Keratinocyte (primary cell): ENCODE data around the gene PDK2. TPM values are rescaled to one million over a fixed set of nuclear protein-coding genes. Genes with fewer than 3 reads are reported as not detected.

Source experiments
- DNase-seq: peaks from one replicate; pipeline ENCODE4 v3.0.0-alpha.2; 2011; ENCODE audit warnings: low read depth, missing footprints, low spot score
- FAIRE-seq: peaks from 2 replicates; lab custom pipeline; 2011; peaks lifted over from hg19 to GRCh38; lab: Jason Lieb, UNC
- H2AFZ ChIP-seq: 2 replicates; pipeline ENCODE4 v1.6.0; 2012; ENCODE audit warnings: low read length, control low read depth, inconsistent platforms; ENCODE audit not compliant: control insufficient read depth
- H3K27ac ChIP-seq: 2 replicates; pipeline ENCODE4 v1.5.1; 2011; ENCODE audit warnings: low read length; ENCODE audit not compliant: control insufficient read depth, insufficient read depth
- H3K27me3 ChIP-seq: 3 replicates; pipeline ENCODE4 v1.6.0; 2011; ENCODE audit warnings: low read length; ENCODE audit not compliant: control insufficient read depth, insufficient read depth; ENCODE audit errors: extremely low read depth
- H3K36me3 ChIP-seq, 2 experiments: 2 replicates in 1 of 2; 3 replicates in 1 of 2; pipeline ENCODE4 v1.5.1; 2011; ENCODE audit warnings: low read length in 2 of 2, mild to moderate bottlenecking in 1 of 2; ENCODE audit not compliant: control insufficient read depth in 2 of 2, insufficient read depth in 2 of 2; ENCODE audit errors: extremely low read depth in 1 of 2
- H3K4me1 ChIP-seq: 3 replicates; pipeline ENCODE4 v1.5.1; 2011; ENCODE audit warnings: low read length; ENCODE audit not compliant: control insufficient read depth, insufficient read depth; ENCODE audit errors: extremely low read depth
- H3K4me2 ChIP-seq: 3 replicates; pipeline ENCODE4 v1.6.0; 2011; ENCODE audit warnings: low read depth, low read length; ENCODE audit not compliant: control insufficient read depth, insufficient read depth; ENCODE audit errors: extremely low read depth
- H3K4me3 ChIP-seq, 3 experiments: fragments of 200-600 bp in 1 of 3; sonication (generic) in 1 of 3; 2 replicates in 2 of 3; 3 replicates in 1 of 3; pipeline ENCODE4 v1.5.1; 2011 to 2016; ENCODE audit warnings: low read length in 3 of 3, mild to moderate bottlenecking in 3 of 3, control low read depth in 2 of 3, inconsistent platforms in 1 of 3, low read depth in 1 of 3, mixed read lengths in 1 of 3, mixed run types in 1 of 3, moderate library complexity in 1 of 3; ENCODE audit not compliant: control insufficient read depth in 2 of 3, insufficient read depth in 2 of 3; ENCODE audit errors: extremely low read depth in 1 of 3
- H3K79me2 ChIP-seq: 2 replicates; pipeline ENCODE4 v1.6.0; 2012; ENCODE audit warnings: low read length; ENCODE audit not compliant: control insufficient read depth, insufficient read depth
- H3K9ac ChIP-seq: 3 replicates; pipeline ENCODE4 v1.6.0; 2011; ENCODE audit warnings: low read length; ENCODE audit not compliant: control insufficient read depth, insufficient read depth; ENCODE audit errors: extremely low read depth
- H3K9me1 ChIP-seq: 3 replicates; pipeline ENCODE4 v1.6.0; 2011; ENCODE audit warnings: low read length; ENCODE audit not compliant: control insufficient read depth, insufficient read depth; ENCODE audit errors: extremely low read depth
- H3K9me3 ChIP-seq: 2 replicates; pipeline ENCODE4 v1.5.1; 2012; ENCODE audit warnings: low read depth, low read length; ENCODE audit not compliant: control insufficient read depth
- H4K20me1 ChIP-seq: 3 replicates; pipeline ENCODE4 v1.6.0; 2011; ENCODE audit warnings: low read length; ENCODE audit not compliant: control insufficient read depth, insufficient read depth; ENCODE audit errors: extremely low read depth
- EZH2 ChIP-seq: IDR thresholded peaks from one replicate; pipeline ENCODE4 v1.6.1; 2012; ENCODE audit warnings: inconsistent platforms, mild to moderate bottlenecking, low read length, moderate library complexity
- dilution Hi-C: fragments of 300-500 bp; cut with MboI; formaldehyde crosslinking; loops from one replicate; pipeline ENCODE4 v1.7.0; 2020; ENCODE audit warnings: low sequenced_read_pairs; ENCODE audit not compliant: extremely low pct_ligation_motif_present
- polyA plus RNA-seq, 5 experiments: library from polyadenylated mRNA; depleted of rRNA in 3 of 5; stranded (reverse) in 3 of 5; stranded (forward) in 1 of 5; unstranded in 1 of 5; fragments of >200 nt; gene quantifications; 1 replicate in 1 of 5; 2 replicates in 3 of 5; 3 replicates in 1 of 5; pipeline versions ENCODE4 v1.2.1 to v1.2.3, GENCODE V29; 2011 to 2012; ENCODE audit warnings: missing spikeins in 2 of 5, low read depth in 1 of 5, low replicate concordance in 1 of 5
- TF ChIP-seq, protein P1 (sequence below), 3 experiments: IDR thresholded peaks in 1 of 3; conservative IDR thresholded peaks in 1 of 3; optimal IDR thresholded peaks in 1 of 3; 2 replicates in 2 of 3; 3 replicates in 1 of 3; pipeline versions ENCODE3 to v1.5.1; 2011; ENCODE audit warnings: low read length in 3 of 3, mild to moderate bottlenecking in 3 of 3, moderate library complexity in 2 of 3, control low read depth in 1 of 3, inconsistent platforms in 1 of 3; ENCODE audit not compliant: insufficient read depth in 2 of 3; ENCODE audit errors: extremely low read depth in 1 of 3

PDK2 gene
- polyA plus RNA-seq, 1 donor (not counting 4 experiments of a cell fraction or from before 2014, with no cell fraction given), result 7.5 TPM

DNA sequence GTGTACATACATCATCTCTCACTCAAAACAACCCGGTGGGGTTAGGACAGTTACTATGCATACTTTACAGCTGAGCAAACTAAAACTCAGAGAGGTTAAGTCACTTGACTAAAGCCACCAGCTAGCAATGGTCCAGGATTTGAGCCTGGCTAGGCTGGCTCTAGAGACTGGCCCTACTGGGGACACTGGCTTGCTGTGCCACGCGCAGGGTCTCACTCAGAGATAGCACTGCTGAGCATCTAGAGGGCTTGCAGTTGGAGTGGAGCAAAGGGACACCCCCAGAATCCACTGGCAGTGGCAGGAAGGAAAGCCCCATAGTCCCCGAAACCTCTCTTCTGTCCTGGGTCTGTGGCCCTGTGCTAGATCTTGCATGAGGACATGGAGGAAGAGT lies 23.7 kb downstream of the PDK2 start:
- no peak overlapping the region for H3K27ac ChIP-seq
- FAIRE-seq, result no peak

DNA sequence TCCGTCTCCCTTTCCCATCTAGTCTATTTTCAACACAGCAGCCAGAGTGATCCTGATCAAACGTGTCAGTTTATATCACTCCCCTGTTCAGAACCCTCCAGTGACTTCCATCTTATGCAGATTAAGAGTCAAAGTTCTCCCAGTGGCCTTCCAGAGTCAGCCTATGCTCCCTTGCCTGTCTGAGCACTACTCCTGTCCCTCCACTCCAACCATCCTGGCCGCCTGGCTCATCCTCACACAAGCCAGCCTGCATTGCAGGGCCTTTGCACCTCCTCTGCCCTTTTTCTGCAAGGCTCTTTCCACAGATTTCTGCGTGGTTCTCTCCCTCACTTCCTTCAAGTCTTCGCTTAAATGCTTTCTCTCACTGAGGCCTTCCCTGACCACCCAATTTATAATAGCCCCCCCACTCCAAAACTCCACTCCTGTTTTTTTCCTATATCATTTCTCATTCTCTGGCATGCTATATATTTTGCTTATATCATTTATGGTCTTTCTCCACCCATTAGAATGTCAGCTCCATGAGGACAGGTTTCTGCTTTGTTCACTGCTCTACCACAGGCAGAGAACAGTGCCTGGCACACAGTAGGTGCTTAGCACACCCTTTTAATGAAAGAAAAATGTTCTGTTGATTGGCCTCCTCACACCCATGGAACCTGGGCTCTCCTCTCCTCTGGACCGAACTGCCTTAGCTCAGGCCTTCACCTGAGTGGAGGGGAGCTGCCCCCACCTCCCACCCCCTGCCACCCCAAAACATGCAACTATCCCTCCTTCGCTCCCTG lies 25.5 kb downstream of the PDK2 start:
- DNase-seq (no peak), FAIRE-seq (no peak)
- Histone ChIP-seq H4K20me1 (no peaks in the 10 kb centered on the region), H3K27ac (no peak overlapping the region), H3K27me3 (peaks cover 28% of the 10 kb centered on the region), H3K9me1 (no peaks in the 10 kb centered on the region), H3K36me3 (no peaks in the 10 kb centered on the region), H3K79me2 (no peaks in the 10 kb centered on the region), H3K4me1 (peaks cover 5% of the 10 kb centered on the region), H3K4me2 (no peak overlapping the region), H3K9me3 (no peaks in the 10 kb centered on the region), H3K9ac (no peak overlapping the region), H2AFZ (no peak overlapping the region), H3K4me3 (no peak overlapping the region)
- dilution Hi-C loops, result no loop called here
- TF ChIP-seq EZH2, result no peak
- TF ChIP-seq, protein P1, sequence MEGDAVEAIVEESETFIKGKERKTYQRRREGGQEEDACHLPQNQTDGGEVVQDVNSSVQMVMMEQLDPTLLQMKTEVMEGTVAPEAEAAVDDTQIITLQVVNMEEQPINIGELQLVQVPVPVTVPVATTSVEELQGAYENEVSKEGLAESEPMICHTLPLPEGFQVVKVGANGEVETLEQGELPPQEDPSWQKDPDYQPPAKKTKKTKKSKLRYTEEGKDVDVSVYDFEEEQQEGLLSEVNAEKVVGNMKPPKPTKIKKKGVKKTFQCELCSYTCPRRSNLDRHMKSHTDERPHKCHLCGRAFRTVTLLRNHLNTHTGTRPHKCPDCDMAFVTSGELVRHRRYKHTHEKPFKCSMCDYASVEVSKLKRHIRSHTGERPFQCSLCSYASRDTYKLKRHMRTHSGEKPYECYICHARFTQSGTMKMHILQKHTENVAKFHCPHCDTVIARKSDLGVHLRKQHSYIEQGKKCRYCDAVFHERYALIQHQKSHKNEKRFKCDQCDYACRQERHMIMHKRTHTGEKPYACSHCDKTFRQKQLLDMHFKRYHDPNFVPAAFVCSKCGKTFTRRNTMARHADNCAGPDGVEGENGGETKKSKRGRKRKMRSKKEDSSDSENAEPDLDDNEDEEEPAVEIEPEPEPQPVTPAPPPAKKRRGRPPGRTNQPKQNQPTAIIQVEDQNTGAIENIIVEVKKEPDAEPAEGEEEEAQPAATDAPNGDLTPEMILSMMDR (optimal IDR thresholded peaks at IDR 0.05 in 1 of 3, IDR thresholded peaks at IDR 0.05 in 1 of 3, conservative IDR thresholded peaks at IDR 0.05 in 1 of 3; ENCODE audit: extremely low read depth in 1 of 3, insufficient read depth in 2 of 3, low read length in 3 of 3), result no peak

More for the DNA sequence above, 23.7 kb downstream of the PDK2 start:
- Histone ChIP-seq H3K9me3 (no peaks in the 10 kb centered on the region), H3K27me3 (peaks cover 26% of the 10 kb centered on the region), H4K20me1 (no peaks in the 10 kb centered on the region), H3K36me3 (no peaks in the 10 kb centered on the region), H2AFZ (no peak overlapping the region), H3K79me2 (no peaks in the 10 kb centered on the region), H3K4me1 (peaks cover 5% of the 10 kb centered on the region), H3K4me3 (no peak overlapping the region), H3K4me2 (no peak overlapping the region), H3K9me1 (no peaks in the 10 kb centered on the region), H3K9ac (no peak overlapping the region)
- dilution Hi-C loops, result no loop called here
- TF ChIP-seq, protein P1 (optimal IDR thresholded peaks at IDR 0.05 in 1 of 3, IDR thresholded peaks at IDR 0.05 in 1 of 3, conservative IDR thresholded peaks at IDR 0.05 in 1 of 3; ENCODE audit: extremely low read depth in 1 of 3, insufficient read depth in 2 of 3, low read length in 3 of 3), result no peak
- no peak for TF ChIP-seq EZH2
- no peak for DNase-seq
